ENCODE data around the gene TOP3B.

DNA sequence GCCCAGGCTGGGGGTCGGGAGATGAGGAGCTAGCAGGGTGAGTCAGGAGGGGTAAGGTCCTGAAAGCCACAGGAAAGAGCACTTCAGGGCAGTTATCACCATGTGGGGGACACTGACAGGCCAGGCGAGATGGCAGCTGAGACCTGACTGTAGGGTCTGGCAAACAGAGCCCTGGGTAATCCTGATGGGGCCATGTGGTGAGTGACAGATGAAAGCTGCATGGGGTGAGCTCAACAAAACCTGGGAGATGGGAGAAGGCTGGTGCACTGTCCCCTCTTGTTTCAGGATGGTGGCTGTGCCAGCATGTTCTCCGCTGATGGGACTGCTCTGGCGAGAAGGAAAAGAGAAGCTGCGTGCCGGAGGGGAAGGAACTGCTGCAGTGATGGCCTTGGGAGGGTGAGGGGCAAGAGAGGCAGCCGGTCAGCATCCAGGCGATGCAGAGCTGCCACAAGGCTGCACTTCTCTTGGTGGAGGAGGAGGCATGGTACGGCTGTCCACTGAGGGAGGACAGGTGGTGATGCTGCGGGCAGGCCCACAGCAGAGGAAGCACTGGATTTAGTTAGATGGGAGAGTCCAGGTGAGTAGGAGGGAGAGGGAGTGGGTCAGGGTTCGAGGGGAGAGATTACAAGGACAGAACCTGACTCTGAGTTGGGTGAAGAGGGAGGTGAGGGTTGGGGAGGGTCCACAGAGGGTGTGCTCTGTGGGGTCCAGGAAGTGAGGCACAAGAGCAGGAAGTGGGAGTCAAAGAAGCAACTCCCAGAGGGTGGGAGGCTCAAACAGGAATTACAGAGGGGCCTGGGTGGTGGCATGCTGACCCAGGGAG, 3.8 kb downstream of the TOP3B start:
- TF ChIP-seq CTCF (IDR thresholded peaks at IDR 0.05) (no peak), ZNF416 (CRISPR knock-in tag; IDR thresholded peaks at IDR 0.05) (no peak), JAZF1 (CRISPR knock-in tag; IDR thresholded peaks at IDR 0.05) (no peak), ARID4B (CRISPR knock-in tag; IDR thresholded peaks at IDR 0.05; ENCODE audit: borderline replicate concordance) (no peak), TCF7 (CRISPR knock-in tag; IDR thresholded peaks at IDR 0.05; ENCODE audit: low read depth) (no peak), NFYB (CRISPR knock-in tag; conservative IDR thresholded peaks at IDR 0.05; ENCODE audit: low read depth) (no peak), E2F5 (CRISPR knock-in tag; IDR thresholded peaks at IDR 0.05) (no peak)
- TF ChIP-seq, protein P1, sequence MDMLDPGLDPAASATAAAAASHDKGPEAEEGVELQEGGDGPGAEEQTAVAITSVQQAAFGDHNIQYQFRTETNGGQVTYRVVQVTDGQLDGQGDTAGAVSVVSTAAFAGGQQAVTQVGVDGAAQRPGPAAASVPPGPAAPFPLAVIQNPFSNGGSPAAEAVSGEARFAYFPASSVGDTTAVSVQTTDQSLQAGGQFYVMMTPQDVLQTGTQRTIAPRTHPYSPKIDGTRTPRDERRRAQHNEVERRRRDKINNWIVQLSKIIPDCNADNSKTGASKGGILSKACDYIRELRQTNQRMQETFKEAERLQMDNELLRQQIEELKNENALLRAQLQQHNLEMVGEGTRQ (CRISPR knock-in tag; IDR thresholded peaks at IDR 0.05): no peak
- TF ChIP-seq, protein P2, sequence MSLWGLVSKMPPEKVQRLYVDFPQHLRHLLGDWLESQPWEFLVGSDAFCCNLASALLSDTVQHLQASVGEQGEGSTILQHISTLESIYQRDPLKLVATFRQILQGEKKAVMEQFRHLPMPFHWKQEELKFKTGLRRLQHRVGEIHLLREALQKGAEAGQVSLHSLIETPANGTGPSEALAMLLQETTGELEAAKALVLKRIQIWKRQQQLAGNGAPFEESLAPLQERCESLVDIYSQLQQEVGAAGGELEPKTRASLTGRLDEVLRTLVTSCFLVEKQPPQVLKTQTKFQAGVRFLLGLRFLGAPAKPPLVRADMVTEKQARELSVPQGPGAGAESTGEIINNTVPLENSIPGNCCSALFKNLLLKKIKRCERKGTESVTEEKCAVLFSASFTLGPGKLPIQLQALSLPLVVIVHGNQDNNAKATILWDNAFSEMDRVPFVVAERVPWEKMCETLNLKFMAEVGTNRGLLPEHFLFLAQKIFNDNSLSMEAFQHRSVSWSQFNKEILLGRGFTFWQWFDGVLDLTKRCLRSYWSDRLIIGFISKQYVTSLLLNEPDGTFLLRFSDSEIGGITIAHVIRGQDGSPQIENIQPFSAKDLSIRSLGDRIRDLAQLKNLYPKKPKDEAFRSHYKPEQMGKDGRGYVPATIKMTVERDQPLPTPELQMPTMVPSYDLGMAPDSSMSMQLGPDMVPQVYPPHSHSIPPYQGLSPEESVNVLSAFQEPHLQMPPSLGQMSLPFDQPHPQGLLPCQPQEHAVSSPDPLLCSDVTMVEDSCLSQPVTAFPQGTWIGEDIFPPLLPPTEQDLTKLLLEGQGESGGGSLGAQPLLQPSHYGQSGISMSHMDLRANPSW (CRISPR knock-in tag; conservative IDR thresholded peaks at IDR 0.05; ENCODE audit: low read depth): no peak
